CD14-positive monocyte (primary cell): ENCODE measurements around the gene WDR33. TPM values are rescaled to one million over a fixed set of nuclear protein-coding genes. Genes with fewer than 3 reads are reported as not detected.

Source experiments
- DNase-seq, 3 donors: peaks; one replicate each; pipeline ENCODE4 v3.0.0-alpha.2; 2011 to 2022
- H2AFZ ChIP-seq: 2 replicates; pipeline ENCODE4 v1.6.0; 2012; ENCODE audit warnings: mild to moderate bottlenecking, low read depth, low read length, inconsistent platforms; ENCODE audit not compliant: insufficient read depth, poor library complexity, severe bottlenecking
- H3K27ac ChIP-seq, 2 donors: 1 replicate in 1 of 2; 2 replicates in 1 of 2; pipeline ENCODE4 v1.5.1; 2012 to 2013; ENCODE audit warnings: low read length in 2 of 2, control low read depth in 1 of 2, inconsistent platforms in 1 of 2, low read depth in 1 of 2, mild to moderate bottlenecking in 1 of 2
- H3K27me3 ChIP-seq, 2 donors: one replicate each; pipeline versions ENCODE4 v1.6.0 to v1.6.1; 2011 to 2013; ENCODE audit warnings: low read length in 2 of 2; ENCODE audit not compliant: control insufficient read depth in 2 of 2, insufficient read depth in 2 of 2
- H3K36me3 ChIP-seq, 2 donors: replicated peaks in 1 of 2; 1 replicate in 1 of 2; 2 replicates in 1 of 2; pipeline versions ENCODE4 v1.5.1 to v1.6.1; 2012 to 2013; ENCODE audit warnings: low read length in 2 of 2, control low read depth in 1 of 2, inconsistent platforms in 1 of 2, mild to moderate bottlenecking in 1 of 2; ENCODE audit not compliant: insufficient read depth in 2 of 2, control insufficient read depth in 1 of 2
- H3K4me1 ChIP-seq, 2 donors: 1 replicate in 1 of 2; 2 replicates in 1 of 2; pipeline versions ENCODE4 v1.5.1 to v1.6.1; 2012 to 2013; ENCODE audit warnings: low read length in 2 of 2, control low read depth in 1 of 2, inconsistent platforms in 1 of 2, mild to moderate bottlenecking in 1 of 2, moderate library complexity in 1 of 2; ENCODE audit not compliant: insufficient read depth in 2 of 2, control insufficient read depth in 1 of 2
- H3K4me2 ChIP-seq: replicated peaks from 2 replicates; pipeline ENCODE3; 2012; ENCODE audit warnings: low read length, moderate library complexity, mild to moderate bottlenecking; ENCODE audit not compliant: poor library complexity, severe bottlenecking; ENCODE audit errors: extremely low read depth
- H3K4me3 ChIP-seq, 3 experiments: fragments of 200-600 bp in 1 of 3; sonication (generic) in 1 of 3; replicated peaks in 1 of 3; 1 replicate in 2 of 3; 2 replicates in 1 of 3; pipeline ENCODE4 v1.5.1; 2011 to 2013; ENCODE audit warnings: low read length in 3 of 3, mild to moderate bottlenecking in 3 of 3, control low read depth in 2 of 3, low read depth in 2 of 3, inconsistent platforms in 1 of 3, moderate library complexity in 1 of 3
- H3K79me2 ChIP-seq: 2 replicates; pipeline ENCODE4 v1.6.0; 2012; ENCODE audit warnings: mild to moderate bottlenecking, control low read depth, inconsistent platforms, low read length, moderate library complexity; ENCODE audit not compliant: insufficient read depth
- H3K9ac ChIP-seq: 2 replicates; pipeline ENCODE4 v1.6.0; 2017; ENCODE audit warnings: low read length, mild to moderate bottlenecking; ENCODE audit not compliant: insufficient read depth, poor library complexity, severe bottlenecking
- H3K9me3 ChIP-seq, 2 donors: replicated peaks in 1 of 2; 1 replicate in 1 of 2; 2 replicates in 1 of 2; pipeline versions ENCODE4 v1.5.1 to v1.6.1; 2012 to 2013; ENCODE audit warnings: low read length in 2 of 2, control low read depth in 1 of 2; ENCODE audit not compliant: control insufficient read depth in 1 of 2, insufficient read depth in 1 of 2
- H4K20me1 ChIP-seq: 2 replicates; pipeline ENCODE4 v1.6.0; 2012; ENCODE audit warnings: mild to moderate bottlenecking, low read length, control low read depth, moderate library complexity; ENCODE audit not compliant: insufficient read depth
- H3K27ac Mint-ChIP-seq, 7 donors: one replicate each; pipeline ENCODE4 v1.8.0; 2020; ENCODE audit warnings: mild to moderate bottlenecking in 7 of 7, mixed read lengths in 7 of 7, moderate library complexity in 6 of 7, inconsistent platforms in 2 of 7
- H3K27me3 Mint-ChIP-seq, 3 donors: one replicate each; pipeline ENCODE4 v1.8.0; 2021 to 2022; ENCODE audit warnings: low read depth in 3 of 3, mild to moderate bottlenecking in 3 of 3, mixed read lengths in 3 of 3, moderate library complexity in 3 of 3, inconsistent platforms in 1 of 3
- H3K36me3 Mint-ChIP-seq, 2 donors: one replicate each; pipeline ENCODE4 v1.8.0; 2020; ENCODE audit warnings: mixed read lengths in 2 of 2, inconsistent platforms in 1 of 2, mild to moderate bottlenecking in 1 of 2
- H3K4me1 Mint-ChIP-seq: one replicate; pipeline ENCODE4 v1.8.0; 2020; ENCODE audit warnings: mild to moderate bottlenecking, mixed read lengths
- H3K4me3 Mint-ChIP-seq, 2 donors: one replicate each; pipeline ENCODE4 v1.8.0; 2020; ENCODE audit warnings: mild to moderate bottlenecking in 2 of 2, mixed read lengths in 2 of 2, moderate library complexity in 1 of 2
- H3K9me3 Mint-ChIP-seq, 7 donors: one replicate each; pipeline ENCODE4 v1.8.0; 2020 to 2022; ENCODE audit warnings: mixed read lengths in 7 of 7, mild to moderate bottlenecking in 6 of 7, moderate library complexity in 6 of 7, inconsistent platforms in 2 of 7
- WGBS: methylation state at CpG from one replicate; pipeline ENCODE4 v1.1.5; 2013; ENCODE audit warnings: missing lambda C conversion rate; ENCODE audit not compliant: insufficient coverage; 5-methylcytosine and 5-hydroxymethylcytosine counted together
- intact Hi-C, 2 donors: fragments of 100-400 bp; cut with micrococcal nuclease; formaldehyde crosslinking; loops; one replicate each; pipeline versions ENCODE4 v1.15.0 to v1.15.1; 2023
- polyA plus RNA-seq, 3 donors: library from polyadenylated mRNA; depleted of rRNA in 1 of 3; unstranded in 2 of 3; stranded (reverse) in 1 of 3; fragments of 300-500 nt in 2 of 3; fragments of >200 nt in 1 of 3; fragmentation: Illumina TruSeq in 2 of 3; gene quantifications; 1 replicate in 2 of 3; 2 replicates in 1 of 3; pipeline ENCODE4 v1.2.3, GENCODE V29; 2012 to 2021
- TF ChIP-seq, protein P1 (sequence below): fragments of 200-600 bp; IDR thresholded peaks from one replicate; pipeline ENCODE4 v1.8.0; 2022; ENCODE audit warnings: antibody characterized with exemption, mild to moderate bottlenecking

The WDR33 gene
- polyA plus RNA-seq, 3 donors = 12.5 to 19.6 (median 12.6) TPM

DNA sequence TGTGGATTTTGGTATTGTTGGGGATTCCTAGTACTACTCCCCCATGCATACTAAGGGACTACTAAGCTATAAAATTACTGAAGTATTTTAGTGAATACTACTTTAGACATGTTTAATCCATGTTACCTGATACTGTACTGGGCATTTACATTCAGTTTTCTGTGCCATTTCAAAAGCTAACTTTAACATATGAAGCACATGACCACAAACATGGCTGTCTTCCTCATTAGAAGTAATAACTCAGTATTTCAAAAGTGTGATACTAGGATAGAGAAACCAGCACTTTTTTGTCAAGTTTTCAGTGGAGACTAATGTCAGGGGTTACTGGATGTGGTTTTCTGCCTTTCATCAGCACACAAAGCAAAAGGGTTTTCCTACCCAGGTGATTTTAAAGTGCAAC, 27.9 kb downstream of the WDR33 start:
- Mint-ChIP-seq H3K4me1 (peaks cover 6% of the 10 kb centered on the region), H3K9me3 (no peaks in the 10 kb centered on the region), H3K4me3 (no peak overlapping the region), H3K27ac (peak overlapping the region in 2 of 7 donors; percentile 65 to 77), H3K36me3 (peaks cover 2 to 13% of the 10 kb centered on the region in 2 donors), H3K27me3 (no peaks in the 10 kb centered on the region)
- peaks cover 85% of the 10 kb centered on the region for H3K79me2 ChIP-seq
- TF ChIP-seq, protein P1, sequence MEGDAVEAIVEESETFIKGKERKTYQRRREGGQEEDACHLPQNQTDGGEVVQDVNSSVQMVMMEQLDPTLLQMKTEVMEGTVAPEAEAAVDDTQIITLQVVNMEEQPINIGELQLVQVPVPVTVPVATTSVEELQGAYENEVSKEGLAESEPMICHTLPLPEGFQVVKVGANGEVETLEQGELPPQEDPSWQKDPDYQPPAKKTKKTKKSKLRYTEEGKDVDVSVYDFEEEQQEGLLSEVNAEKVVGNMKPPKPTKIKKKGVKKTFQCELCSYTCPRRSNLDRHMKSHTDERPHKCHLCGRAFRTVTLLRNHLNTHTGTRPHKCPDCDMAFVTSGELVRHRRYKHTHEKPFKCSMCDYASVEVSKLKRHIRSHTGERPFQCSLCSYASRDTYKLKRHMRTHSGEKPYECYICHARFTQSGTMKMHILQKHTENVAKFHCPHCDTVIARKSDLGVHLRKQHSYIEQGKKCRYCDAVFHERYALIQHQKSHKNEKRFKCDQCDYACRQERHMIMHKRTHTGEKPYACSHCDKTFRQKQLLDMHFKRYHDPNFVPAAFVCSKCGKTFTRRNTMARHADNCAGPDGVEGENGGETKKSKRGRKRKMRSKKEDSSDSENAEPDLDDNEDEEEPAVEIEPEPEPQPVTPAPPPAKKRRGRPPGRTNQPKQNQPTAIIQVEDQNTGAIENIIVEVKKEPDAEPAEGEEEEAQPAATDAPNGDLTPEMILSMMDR = no peak
- peaks cover 83% of the 10 kb centered on the region for H4K20me1 ChIP-seq
- no peaks in the 10 kb centered on the region for H3K9me3 ChIP-seq
- H3K4me1 ChIP-seq = no peaks in the 10 kb centered on the region
- DNase-seq = peak in 2 of 3 donors; percentile 3 to 6
- H3K4me2 ChIP-seq = no peak overlapping the region
- intact Hi-C loops = no loop called here
- H3K27me3 ChIP-seq = no peaks in the 10 kb centered on the region
- H3K9ac ChIP-seq = no peak overlapping the region
- H3K27ac ChIP-seq = peak overlapping the region in 1 of 2 donors; percentile 60
- H3K36me3 ChIP-seq = peaks cover 0 to 4% of the 10 kb centered on the region in 2 donors
- no peak overlapping the region for H2AFZ ChIP-seq
- H3K4me3 ChIP-seq = no peak overlapping the region

DNA sequence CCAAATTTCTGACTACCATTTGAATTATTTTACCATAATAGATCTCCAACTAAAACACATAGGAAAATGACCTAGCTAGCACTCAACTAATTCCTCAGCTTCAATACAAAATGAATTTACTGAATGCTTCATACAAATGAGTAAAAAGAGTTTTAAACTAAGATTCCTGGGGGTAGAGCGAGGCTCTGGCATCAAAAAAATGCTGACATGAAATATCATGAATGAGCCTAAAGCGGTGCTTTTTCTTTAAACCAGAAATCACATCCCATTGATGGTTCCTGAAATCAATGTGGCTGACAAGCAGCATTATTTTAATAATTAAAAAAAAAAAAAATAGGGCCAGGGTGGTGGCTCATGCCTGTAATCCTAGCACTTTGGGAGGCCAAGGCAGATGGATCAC, 32.1 kb downstream of the WDR33 start:
- Histone ChIP-seq H3K36me3 (peaks cover 0 to 4% of the 10 kb centered on the region in 2 donors), H3K27me3 (no peaks in the 10 kb centered on the region), H3K4me2 (no peak overlapping the region), H3K4me1 (no peaks in the 10 kb centered on the region), H3K27ac (no peak overlapping the region), H3K9ac (no peak overlapping the region), H4K20me1 (peaks cover 98% of the 10 kb centered on the region), H2AFZ (no peak overlapping the region), H3K79me2 (peaks cover 100% of the 10 kb centered on the region), H3K4me3 (no peak overlapping the region), H3K9me3 (no peaks in the 10 kb centered on the region)
- Mint-ChIP-seq H3K27ac (peak overlapping the region in 4 of 7 donors; percentile 3 to 69 (median 60)), H3K9me3 (no peaks in the 10 kb centered on the region), H3K27me3 (peaks cover 0 to 2% (median 0%) of the 10 kb centered on the region in 3 donors), H3K4me1 (peaks cover 10% of the 10 kb centered on the region), H3K4me3 (no peak overlapping the region), H3K36me3 (peaks cover 2 to 17% of the 10 kb centered on the region in 2 donors)
- TF ChIP-seq, protein P1 = no peak
- intact Hi-C loops = no loop called here
- no CpG with 5 or more reads among the region's 2 CpGs for WGBS
- DNase-seq = no peak
